ENCODE results near the gene SEPTIN7. TPM values are rescaled to one million over a fixed set of nuclear protein-coding genes. Genes with fewer than 3 reads are reported as not detected.
A peak's percentile ranks its signal among the peaks of the same experiment; 100 is the strongest.

Gene SEPTIN7
- total and polyA plus RNA-seq, 9 of the 15 experiments (the other 6 are each of a cell fraction or from before 2014, with no cell fraction given), result 95.0 to 268 (median 163) TPM

DNA sequence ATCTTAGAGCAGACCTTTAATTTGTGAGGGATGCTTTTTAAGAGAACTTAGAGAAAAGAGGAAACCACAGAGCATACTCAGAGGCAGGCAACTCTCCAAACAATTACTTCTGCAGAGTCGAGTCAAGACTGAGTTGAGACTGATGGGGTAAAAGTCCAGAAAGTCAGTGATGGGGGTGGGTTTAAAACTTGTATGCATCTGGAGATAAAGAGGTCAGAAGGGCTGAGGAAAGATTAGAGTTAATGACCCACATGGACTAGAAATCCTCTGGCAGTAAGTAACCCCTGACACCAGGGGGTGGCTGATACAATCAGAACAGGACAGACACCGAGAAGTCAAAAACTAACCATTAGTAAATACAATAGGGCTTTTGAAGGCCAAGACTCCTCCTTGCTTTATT, 42.4 kb upstream of the SEPTIN7 start (continued):
- TF ChIP-seq, protein P1, sequence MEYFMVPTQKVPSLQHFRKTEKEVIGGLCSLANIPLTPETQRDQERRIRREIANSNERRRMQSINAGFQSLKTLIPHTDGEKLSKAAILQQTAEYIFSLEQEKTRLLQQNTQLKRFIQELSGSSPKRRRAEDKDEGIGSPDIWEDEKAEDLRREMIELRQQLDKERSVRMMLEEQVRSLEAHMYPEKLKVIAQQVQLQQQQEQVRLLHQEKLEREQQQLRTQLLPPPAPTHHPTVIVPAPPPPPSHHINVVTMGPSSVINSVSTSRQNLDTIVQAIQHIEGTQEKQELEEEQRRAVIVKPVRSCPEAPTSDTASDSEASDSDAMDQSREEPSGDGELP (CRISPR knock-in tag; IDR thresholded peaks at IDR 0.05; ENCODE audit: borderline replicate concordance), result no peak
- TF ChIP-seq, protein P2, sequence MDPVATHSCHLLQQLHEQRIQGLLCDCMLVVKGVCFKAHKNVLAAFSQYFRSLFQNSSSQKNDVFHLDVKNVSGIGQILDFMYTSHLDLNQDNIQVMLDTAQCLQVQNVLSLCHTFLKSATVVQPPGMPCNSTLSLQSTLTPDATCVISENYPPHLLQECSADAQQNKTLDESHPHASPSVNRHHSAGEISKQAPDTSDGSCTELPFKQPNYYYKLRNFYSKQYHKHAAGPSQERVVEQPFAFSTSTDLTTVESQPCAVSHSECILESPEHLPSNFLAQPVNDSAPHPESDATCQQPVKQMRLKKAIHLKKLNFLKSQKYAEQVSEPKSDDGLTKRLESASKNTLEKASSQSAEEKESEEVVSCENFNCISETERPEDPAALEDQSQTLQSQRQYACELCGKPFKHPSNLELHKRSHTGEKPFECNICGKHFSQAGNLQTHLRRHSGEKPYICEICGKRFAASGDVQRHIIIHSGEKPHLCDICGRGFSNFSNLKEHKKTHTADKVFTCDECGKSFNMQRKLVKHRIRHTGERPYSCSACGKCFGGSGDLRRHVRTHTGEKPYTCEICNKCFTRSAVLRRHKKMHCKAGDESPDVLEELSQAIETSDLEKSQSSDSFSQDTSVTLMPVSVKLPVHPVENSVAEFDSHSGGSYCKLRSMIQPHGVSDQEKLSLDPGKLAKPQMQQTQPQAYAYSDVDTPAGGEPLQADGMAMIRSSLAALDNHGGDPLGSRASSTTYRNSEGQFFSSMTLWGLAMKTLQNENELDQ (CRISPR knock-in tag; IDR thresholded peaks at IDR 0.05; ENCODE audit: borderline replicate concordance), result no peak
- TF ChIP-seq ZNF780A (CRISPR knock-in tag; IDR thresholded peaks at IDR 0.05) (no peak), ZNF77 (CRISPR knock-in tag; IDR thresholded peaks at IDR 0.05) (no peak), PYGO2 (tag; IDR thresholded peaks at IDR 0.05) (no peak), ARID1B (IDR thresholded peaks at IDR 0.05) (peak; percentile 20; the same call in 1 of the 2 replicates), PRPF4 (IDR thresholded peaks at IDR 0.05; ENCODE audit: insufficient read depth, low read depth, low read length, poor library complexity, severe bottlenecking) (no peak), GATAD2B (IDR thresholded peaks at IDR 0.05; ENCODE audit: borderline replicate concordance) (no peak)

Data from K562 (cell line).